Ishikawa (cell line): ENCODE data around the gene NCOA6.

Experiments
- CEBPB ChIP-seq: IDR thresholded peaks from 2 replicates; pipeline ENCODE4 v1.6.1; 2012
- CREB1 ChIP-seq: IDR thresholded peaks from 2 replicates; pipeline ENCODE4 v1.6.1; 2012; ENCODE audit warnings: low read depth
- EGR1 ChIP-seq: IDR thresholded peaks from 2 replicates; pipeline ENCODE4 v1.6.1; 2012
- EP300 ChIP-seq: IDR thresholded peaks from 2 replicates; pipeline ENCODE4 v1.6.1; 2012; ENCODE audit warnings: borderline replicate concordance
- FOXM1 ChIP-seq: IDR thresholded peaks from 2 replicates; pipeline ENCODE4 v1.6.1; 2012; ENCODE audit warnings: low read depth, borderline replicate concordance
- MAX ChIP-seq: IDR thresholded peaks from 2 replicates; pipeline ENCODE4 v1.6.1; 2012
- NFIC ChIP-seq: IDR thresholded peaks from 2 replicates; pipeline ENCODE4 v1.6.1; 2012
- RAD21 ChIP-seq: IDR thresholded peaks from 2 replicates; pipeline ENCODE4 v1.6.1; 2012; ENCODE audit warnings: low read depth
- REST ChIP-seq: IDR thresholded peaks from 2 replicates; pipeline ENCODE4 v1.6.1; 2012; ENCODE audit warnings: low read depth, mild to moderate bottlenecking
- TAF1 ChIP-seq: IDR thresholded peaks from 2 replicates; pipeline ENCODE4 v1.6.1; 2012; ENCODE audit warnings: low read depth, mild to moderate bottlenecking
- TCF12 ChIP-seq: IDR thresholded peaks from 2 replicates; pipeline ENCODE4 v1.6.1; 2012; ENCODE audit warnings: low read depth
- TEAD4 ChIP-seq: IDR thresholded peaks from 2 replicates; pipeline ENCODE4 v1.6.1; 2012
- USF1 ChIP-seq: IDR thresholded peaks from 2 replicates; pipeline ENCODE4 v1.6.1; 2012
- YY1 ChIP-seq: IDR thresholded peaks from 2 replicates; pipeline ENCODE4 v1.6.1; 2012; ENCODE audit warnings: low read depth
- ZBTB7A ChIP-seq: IDR thresholded peaks from 2 replicates; pipeline ENCODE4 v1.6.1; 2012; ENCODE audit warnings: low read depth

NCOA6 gene

GRCh38 chr20:34859826-34860545, 34.5 kb upstream of the NCOA6 start:
- TF ChIP-seq YY1 (no peak), REST (no peak), CREB1 (no peak), TAF1 (no peak), CEBPB (no peak)

GRCh38 chr20:34859367-34859766, 33.9 kb upstream of the NCOA6 start:
- no peak for TF ChIP-seq CEBPB
- no peak for TF ChIP-seq EP300
- no peak for TF ChIP-seq TEAD4
- TF ChIP-seq RAD21: no peak
- no peak for TF ChIP-seq TAF1
- no peak for TF ChIP-seq NFIC
- no peak for TF ChIP-seq CREB1
- TF ChIP-seq FOXM1: no peak
- TF ChIP-seq MAX: no peak
- no peak for TF ChIP-seq YY1
- TF ChIP-seq REST: no peak
- TF ChIP-seq EGR1: no peak
- no peak for TF ChIP-seq USF1
- TF ChIP-seq TCF12: no peak

- TF ChIP-seq CEBPB (no peak), TCF12 (no peak), TEAD4 (no peak)
Measured at GRCh38 chr20:34852298-34852697, 26.8 kb upstream of the NCOA6 start.

GRCh38 chr20:34850969-34851368, 25.5 kb upstream of the NCOA6 start:
- no peak for TF ChIP-seq EP300
- no peak for TF ChIP-seq RAD21
- TF ChIP-seq TAF1: no peak
- TF ChIP-seq ZBTB7A: no peak
- TF ChIP-seq USF1: no peak
- no peak for TF ChIP-seq NFIC
- no peak for TF ChIP-seq TEAD4
- no peak for TF ChIP-seq EGR1
- no peak for TF ChIP-seq YY1
- TF ChIP-seq FOXM1: no peak
- no peak for TF ChIP-seq TCF12
- no peak for TF ChIP-seq MAX
- no peak for TF ChIP-seq CREB1
- TF ChIP-seq CEBPB: no peak

- TF ChIP-seq EP300 (no peak), TEAD4 (no peak), MAX (no peak), EGR1 (no peak), NFIC (no peak), TCF12 (no peak), TAF1 (no peak), ZBTB7A (no peak), CEBPB (no peak), USF1 (no peak), REST (no peak), RAD21 (no peak)
Measured at GRCh38 chr20:34849778-34850177, 24.3 kb upstream of the NCOA6 start.
